ENCODE measurements around the gene SUMO1. TPM values are rescaled to one million over a fixed set of nuclear protein-coding genes. Genes with fewer than 3 reads are reported as not detected.

The SUMO1 gene
- total RNA-seq, 2 experiments from 2014 or later: 72.1 to 72.9 TPM

DNA sequence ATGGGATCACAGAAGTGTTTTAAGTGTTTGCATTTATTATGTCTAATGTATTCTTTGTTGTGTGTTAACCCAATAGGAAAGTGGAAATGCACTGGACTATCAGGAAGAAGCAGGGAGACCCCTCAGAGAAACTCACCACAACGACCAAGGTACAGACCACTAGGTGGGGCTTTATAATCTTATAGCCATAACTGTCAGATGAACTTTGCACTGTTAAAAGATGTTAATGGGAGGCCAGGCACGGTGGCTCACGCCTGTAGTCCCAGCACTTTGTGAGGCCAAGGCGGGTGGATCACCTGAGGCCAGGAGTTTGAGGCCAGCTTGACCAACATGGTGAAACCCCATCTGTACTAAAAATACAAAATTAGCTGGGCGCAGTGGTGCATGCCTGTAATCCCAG lies 73.2 kb downstream of the SUMO1 start:
- ATAC-seq (ENCODE audit: poor library complexity): no peak
- H3K9me3 ChIP-seq (ENCODE audit: control insufficient read depth in 1 of 2, insufficient read depth in 1 of 2, low read length in 2 of 2): no peaks in the 10 kb centered on the region
- CTCF ChIA-PET: no interaction called here

DNA sequence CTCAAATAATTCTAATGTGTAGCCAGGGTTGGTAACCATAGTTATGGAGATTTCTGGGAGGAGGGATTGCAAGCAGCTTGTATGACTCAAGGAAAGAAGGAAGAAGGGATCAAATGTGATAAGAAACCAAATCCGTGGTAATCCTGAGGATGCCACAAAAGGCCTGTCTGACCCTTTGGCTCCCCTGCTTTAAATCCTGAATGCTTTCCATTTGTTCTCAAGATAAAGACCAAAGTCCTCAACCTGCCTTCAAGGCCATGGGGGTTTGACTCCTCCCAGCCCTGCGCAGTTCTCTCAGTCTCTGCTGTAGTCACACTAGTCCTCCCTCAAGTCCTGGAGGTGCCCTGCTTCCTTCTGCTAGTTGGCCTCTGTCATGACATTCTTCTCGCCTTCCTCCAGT lies 74.0 kb downstream of the SUMO1 start:
- CTCF ChIA-PET: interaction anchor here (0.9 kb wide), 1 partner anchor 14 kb away, joined by 3 read pairs; no protein-coding TSS in a partner anchor
- no peak overlapping the region for H3K4me3 ChIP-seq (ENCODE audit: low read length)
- POLR2A ChIA-PET: no interaction called here
- H3K27ac Mint-ChIP-seq: no peak overlapping the region
- H3K4me3 Mint-ChIP-seq: no peak overlapping the region
- H3K27ac ChIP-seq (ENCODE audit: low read depth in 1 of 2, low read length in 2 of 2): no peak overlapping the region
- H3K4me1 ChIP-seq (ENCODE audit: insufficient read depth, low read length): no peaks in the 10 kb centered on the region
- ATAC-seq (ENCODE audit: poor library complexity) (no peak), DNase-seq (no peak)
- no peaks in the 10 kb centered on the region for H3K27me3 Mint-ChIP-seq
- H3K9me3 ChIP-seq (ENCODE audit: control insufficient read depth in 1 of 2, insufficient read depth in 1 of 2, low read length in 2 of 2): no peaks in the 10 kb centered on the region
- no peaks in the 10 kb centered on the region for H3K27me3 ChIP-seq (ENCODE audit: control insufficient read depth in 1 of 2, insufficient read depth in 2 of 2, low read length in 2 of 2)
- H3K4me1 Mint-ChIP-seq (ENCODE audit: low read depth): no peaks in the 10 kb centered on the region
- no peaks in the 10 kb centered on the region for H3K36me3 ChIP-seq (ENCODE audit: insufficient read depth, low read length)
- intact Hi-C loops (cut with DNase I, micrococcal nuclease): no loop called here
- no peaks in the 10 kb centered on the region for H3K9me3 Mint-ChIP-seq
- no peaks in the 10 kb centered on the region for H3K36me3 Mint-ChIP-seq (ENCODE audit: low read depth)
- TF ChIP-seq, protein P1, sequence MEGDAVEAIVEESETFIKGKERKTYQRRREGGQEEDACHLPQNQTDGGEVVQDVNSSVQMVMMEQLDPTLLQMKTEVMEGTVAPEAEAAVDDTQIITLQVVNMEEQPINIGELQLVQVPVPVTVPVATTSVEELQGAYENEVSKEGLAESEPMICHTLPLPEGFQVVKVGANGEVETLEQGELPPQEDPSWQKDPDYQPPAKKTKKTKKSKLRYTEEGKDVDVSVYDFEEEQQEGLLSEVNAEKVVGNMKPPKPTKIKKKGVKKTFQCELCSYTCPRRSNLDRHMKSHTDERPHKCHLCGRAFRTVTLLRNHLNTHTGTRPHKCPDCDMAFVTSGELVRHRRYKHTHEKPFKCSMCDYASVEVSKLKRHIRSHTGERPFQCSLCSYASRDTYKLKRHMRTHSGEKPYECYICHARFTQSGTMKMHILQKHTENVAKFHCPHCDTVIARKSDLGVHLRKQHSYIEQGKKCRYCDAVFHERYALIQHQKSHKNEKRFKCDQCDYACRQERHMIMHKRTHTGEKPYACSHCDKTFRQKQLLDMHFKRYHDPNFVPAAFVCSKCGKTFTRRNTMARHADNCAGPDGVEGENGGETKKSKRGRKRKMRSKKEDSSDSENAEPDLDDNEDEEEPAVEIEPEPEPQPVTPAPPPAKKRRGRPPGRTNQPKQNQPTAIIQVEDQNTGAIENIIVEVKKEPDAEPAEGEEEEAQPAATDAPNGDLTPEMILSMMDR (IDR thresholded peaks at IDR 0.05): no peak

More for the DNA sequence above, 73.2 kb downstream of the SUMO1 start:
- Mint-ChIP-seq H3K4me3 (no peak overlapping the region), H3K4me1 (ENCODE audit: low read depth) (no peaks in the 10 kb centered on the region), H3K27me3 (peaks cover 5% of the 10 kb centered on the region), H3K36me3 (ENCODE audit: low read depth) (no peaks in the 10 kb centered on the region), H3K27ac (no peak overlapping the region), H3K9me3 (no peaks in the 10 kb centered on the region)
- Histone ChIP-seq H3K27ac (ENCODE audit: low read depth in 1 of 2, low read length in 2 of 2) (no peak overlapping the region), H3K4me1 (ENCODE audit: insufficient read depth, low read length) (no peaks in the 10 kb centered on the region), H3K27me3 (ENCODE audit: control insufficient read depth in 1 of 2, insufficient read depth in 2 of 2, low read length in 2 of 2) (no peaks in the 10 kb centered on the region), H3K36me3 (ENCODE audit: insufficient read depth, low read length) (no peaks in the 10 kb centered on the region), H3K4me3 (ENCODE audit: low read length) (no peak overlapping the region)
- intact Hi-C loops (cut with DNase I, micrococcal nuclease): no loop called here
- POLR2A ChIA-PET: no interaction called here
- TF ChIP-seq, protein P1 (IDR thresholded peaks at IDR 0.05): no peak
- DNase-seq: no peak

DNA sequence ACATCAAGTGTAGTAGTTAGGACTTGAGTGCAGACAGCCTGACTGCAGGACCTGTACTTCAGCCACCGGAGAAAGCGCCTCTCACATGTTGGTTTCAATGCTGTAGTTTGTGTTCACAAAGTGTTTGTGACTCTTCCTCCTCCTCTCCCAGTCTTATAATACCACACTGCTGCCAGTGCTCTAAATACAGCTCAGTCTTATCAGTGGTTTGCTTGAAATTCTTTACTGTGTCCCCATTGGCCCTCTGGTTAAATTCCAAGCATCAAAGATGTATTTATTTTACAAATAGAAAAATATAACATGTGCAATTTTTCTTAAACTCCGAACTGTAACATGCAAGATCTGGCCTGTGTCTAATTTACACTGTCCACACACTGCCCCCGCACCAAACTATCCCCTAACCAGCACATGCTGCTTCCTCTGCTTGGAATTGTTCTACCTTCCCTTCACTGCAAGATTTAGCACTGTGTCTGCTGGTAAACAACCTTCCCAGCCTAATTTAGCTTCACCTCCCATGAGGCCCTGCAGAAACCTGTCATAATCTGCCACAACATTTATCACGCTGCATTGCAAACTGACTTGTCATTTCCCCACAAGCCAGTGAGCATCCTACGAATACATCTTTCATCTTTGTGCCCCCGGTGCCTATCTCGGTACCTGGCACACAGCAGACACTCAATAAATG lies 77.1 kb downstream of the SUMO1 start:
- H3K27ac Mint-ChIP-seq: no peak overlapping the region
- Histone ChIP-seq H3K27ac (ENCODE audit: low read depth in 1 of 2, low read length in 2 of 2) (no peak overlapping the region), H3K36me3 (ENCODE audit: insufficient read depth, low read length) (no peaks in the 10 kb centered on the region), H3K27me3 (ENCODE audit: control insufficient read depth in 1 of 2, insufficient read depth in 2 of 2, low read length in 2 of 2) (no peaks in the 10 kb centered on the region), H3K4me1 (ENCODE audit: insufficient read depth, low read length) (no peaks in the 10 kb centered on the region), H3K9me3 (ENCODE audit: control insufficient read depth in 1 of 2, insufficient read depth in 1 of 2, low read length in 2 of 2) (no peaks in the 10 kb centered on the region), H3K4me3 (ENCODE audit: low read length) (no peak overlapping the region)
- H3K27me3 Mint-ChIP-seq: peaks cover 1% of the 10 kb centered on the region
- POLR2A ChIA-PET: no interaction called here
- TF ChIP-seq, protein P1 (IDR thresholded peaks at IDR 0.05): no peak
- no peaks in the 10 kb centered on the region for H3K9me3 Mint-ChIP-seq
- H3K4me3 Mint-ChIP-seq: no peak overlapping the region
- DNase-seq (no peak), ATAC-seq (ENCODE audit: poor library complexity) (no peak)
- no peaks in the 10 kb centered on the region for H3K36me3 Mint-ChIP-seq (ENCODE audit: low read depth)
- CTCF ChIA-PET: interaction anchor here (0.5 kb wide), 1 partner anchor 359 kb away, joined by 3 read pairs; no protein-coding TSS in a partner anchor
- intact Hi-C loops (cut with DNase I, micrococcal nuclease): no loop called here
- H3K4me1 Mint-ChIP-seq (ENCODE audit: low read depth): no peaks in the 10 kb centered on the region

Data from CD4-positive, alpha-beta T cell (primary cell).